Mucosa of descending colon (tissue), 3 donors: ENCODE data around the gene ZSCAN5A. TPM values are rescaled to one million over a fixed set of nuclear protein-coding genes. Genes with fewer than 3 reads are reported as not detected.

ENCODE experiments used
- ATAC-seq: fragments of 200-7000 bp; cut with Tn5 transposase; one replicate; pipeline ENCODE4 v1.9.1; 2020; ENCODE audit warnings: mild to moderate bottlenecking, moderate library complexity
- DNase-seq, 3 donors: peaks; one replicate each; pipeline ENCODE4 v3.0.0-alpha.2; 2020
- H3K36me3 ChIP-seq: fragments of 200-600 bp; one replicate; pipeline ENCODE4 v1.8.0; 2021; ENCODE audit warnings: low read depth, mild to moderate bottlenecking
- H3K4me1 ChIP-seq: fragments of 200-600 bp; one replicate; pipeline ENCODE4 v1.8.0; 2021; ENCODE audit warnings: low read depth, mild to moderate bottlenecking
- H3K4me3 ChIP-seq: fragments of 200-600 bp; one replicate; pipeline ENCODE4 v1.8.0; 2021; ENCODE audit warnings: mild to moderate bottlenecking
- H3K9me3 ChIP-seq: fragments of 200-600 bp; one replicate; pipeline ENCODE4 v1.8.0; 2021; ENCODE audit warnings: mild to moderate bottlenecking
- CTCF ChIP-seq: fragments of 200-600 bp; IDR thresholded peaks from one replicate; pipeline ENCODE4 v1.8.0; 2022; ENCODE audit warnings: antibody characterized with exemption, mild to moderate bottlenecking
- intact Hi-C, 2 donors: fragments of 100-400 bp; cut with DNase I in 1 of 2; cut with micrococcal nuclease in 1 of 2; formaldehyde crosslinking; loops; one replicate each; pipeline versions ENCODE4 v1.11.0 to v1.11.1; 2022; cut with DNase I, micrococcal nuclease
- total RNA-seq, 3 donors: library from RNA; stranded (reverse); fragmentation: NEBNext Ultra II Directional in 2 of 3; extraction: Animal tissue kit (Norgen Biotek cat#: 25700) in 2 of 3; gene quantifications; one replicate each; pipeline versions ENCODE4 v1.2.1 to v1.2.4, GENCODE V29; 2021 to 2023
- donor health status: DM: no; HTN: no; CAD: no; lungs with moderate emphysema.
- donor health status: DM: no; HTN: no; CAD: no.
- donor health status: DM: no; HTN: yes; CAD: no.

ZSCAN5A gene
- total RNA-seq, 3 donors from 2014 or later = 10.5 to 24.0 (median 14.3) TPM

GRCh38 chr19:56295531-56296455, 18.8 kb downstream of the ZSCAN5A start:
- Histone ChIP-seq H3K4me3 (no peak overlapping the region), H3K4me1 (no peaks in the 10 kb centered on the region), H3K36me3 (no peaks in the 10 kb centered on the region), H3K9me3 (no peaks in the 10 kb centered on the region)
- TF ChIP-seq CTCF = no peak
- intact Hi-C loops = no loop called here
- ATAC-seq (no peak), DNase-seq (no peak)

- Histone ChIP-seq H3K9me3 (no peaks in the 10 kb centered on the region), H3K4me3 (no peak overlapping the region), H3K36me3 (no peaks in the 10 kb centered on the region), H3K4me1 (no peaks in the 10 kb centered on the region)
- DNase-seq (no peak), ATAC-seq (no peak)
- TF ChIP-seq CTCF = no peak
- intact Hi-C loops = no loop called here
Measured at GRCh38 chr19:56294549-56294948, 20.1 kb downstream of the ZSCAN5A start.

GRCh38 chr19:56291867-56292266, 22.8 kb downstream of the ZSCAN5A start:
- ATAC-seq = no peak
- Histone ChIP-seq H3K9me3 (no peaks in the 10 kb centered on the region), H3K4me3 (no peak overlapping the region), H3K36me3 (no peaks in the 10 kb centered on the region), H3K4me1 (no peaks in the 10 kb centered on the region)
- intact Hi-C loops = no loop called here
- DNase-seq = no peak
- no peak for TF ChIP-seq CTCF

GRCh38 chr19:56290104-56290503, 24.5 kb downstream of the ZSCAN5A start:
- no peaks in the 10 kb centered on the region for H3K36me3 ChIP-seq
- H3K4me3 ChIP-seq = no peak overlapping the region
- no peak for TF ChIP-seq CTCF
- no peak for DNase-seq
- ATAC-seq = no peak
- H3K4me1 ChIP-seq = no peaks in the 10 kb centered on the region
- H3K9me3 ChIP-seq = no peaks in the 10 kb centered on the region
- intact Hi-C loops = no loop called here

- DNase-seq = no peak
- TF ChIP-seq CTCF = no peak
Measured at GRCh38 chr19:56284746-56285145, 29.9 kb downstream of the ZSCAN5A start.

More at GRCh38 chr19:56284746-56285145, 29.9 kb downstream of the ZSCAN5A start:
- Histone ChIP-seq H3K4me1 (no peaks in the 10 kb centered on the region), H3K4me3 (no peak overlapping the region), H3K9me3 (no peaks in the 10 kb centered on the region), H3K36me3 (no peaks in the 10 kb centered on the region)
- intact Hi-C loops = no loop called here
- no peak for ATAC-seq
